ENCODE measurements around the gene PPME1. TPM values are rescaled to one million over a fixed set of nuclear protein-coding genes. Genes with fewer than 3 reads are reported as not detected.

The PPME1 gene, protein sequence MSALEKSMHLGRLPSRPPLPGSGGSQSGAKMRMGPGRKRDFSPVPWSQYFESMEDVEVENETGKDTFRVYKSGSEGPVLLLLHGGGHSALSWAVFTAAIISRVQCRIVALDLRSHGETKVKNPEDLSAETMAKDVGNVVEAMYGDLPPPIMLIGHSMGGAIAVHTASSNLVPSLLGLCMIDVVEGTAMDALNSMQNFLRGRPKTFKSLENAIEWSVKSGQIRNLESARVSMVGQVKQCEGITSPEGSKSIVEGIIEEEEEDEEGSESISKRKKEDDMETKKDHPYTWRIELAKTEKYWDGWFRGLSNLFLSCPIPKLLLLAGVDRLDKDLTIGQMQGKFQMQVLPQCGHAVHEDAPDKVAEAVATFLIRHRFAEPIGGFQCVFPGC
- polyA plus RNA-seq (2012; ENCODE audit: insufficient read length, low read depth) = 43.5 TPM

DNA sequence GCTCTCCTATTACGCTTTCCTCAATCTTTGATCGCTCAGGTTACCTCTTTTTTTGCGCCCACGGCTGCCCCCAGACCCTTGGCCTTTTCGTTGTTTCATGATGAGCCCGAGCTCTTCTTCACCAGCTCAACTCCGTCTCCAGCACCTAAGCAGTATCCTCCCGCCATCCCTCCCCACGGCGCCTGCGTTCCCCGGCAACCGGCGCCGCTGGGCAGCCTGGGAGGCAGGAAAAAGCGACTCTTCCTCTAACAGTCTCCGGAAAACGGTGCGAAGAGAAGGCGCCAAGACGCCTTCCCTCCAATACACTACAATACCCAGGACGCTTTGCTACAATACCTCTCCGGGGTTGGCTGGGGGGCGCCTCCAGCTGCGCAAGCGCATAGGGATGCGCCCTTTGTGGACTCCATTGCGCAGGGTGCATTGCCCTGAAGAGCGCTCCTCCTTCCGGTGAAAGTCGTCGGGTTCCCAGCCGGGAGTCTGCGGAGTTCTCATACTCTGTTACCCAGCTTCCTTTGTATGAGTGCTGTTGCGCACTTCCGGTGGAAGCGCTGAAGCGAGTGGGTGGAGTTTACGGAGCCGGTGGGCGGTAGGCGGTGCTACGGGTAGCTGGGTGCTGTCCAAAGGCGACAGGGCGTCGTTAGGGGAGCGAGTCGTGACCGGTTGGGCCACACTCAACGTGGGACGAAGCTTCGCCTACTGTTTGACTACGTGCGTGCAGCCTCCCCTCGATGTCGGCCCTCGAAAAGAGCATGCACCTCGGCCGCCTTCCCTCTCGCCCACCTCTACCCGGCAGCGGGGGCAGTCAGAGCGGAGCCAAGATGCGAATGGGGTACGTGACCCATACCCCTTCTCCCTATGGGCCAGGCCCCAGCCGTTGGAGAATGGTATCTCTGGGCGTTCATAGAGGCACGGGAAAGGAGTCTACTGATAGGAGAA, at the start of gene PPME1, which contains the start of gene C2CD3:
PPME1 (plus strand) TSS at position 596 of the 936 bp plus-strand sequence; CDS start at position 729, 133 bp downstream.
C2CD3 (minus strand) TSS at position 309 of the 936 bp plus-strand sequence; CDS start at position 99, 210 bp downstream.
- TF ChIP-seq TAF1 (IDR thresholded peaks at IDR 0.05; ENCODE audit: borderline replicate concordance, insufficient read depth, low read length) = no peak; the same call in 1 of the 2 replicates
- TF ChIP-seq POLR2AphosphoS5 (IDR thresholded peaks at IDR 0.05; ENCODE audit: low read depth, low read length) = peak; percentile 81
- TF ChIP-seq FOXP2 (optimal IDR thresholded peaks at IDR 0.05; ENCODE audit: borderline replicate concordance, extremely low read depth, extremely low read length, insufficient read depth) = peak; percentile 92
- peak; percentile 30; the same call in 1 of the 2 replicates for TF ChIP-seq SIN3A (IDR thresholded peaks at IDR 0.05; ENCODE audit: borderline replicate concordance, insufficient read depth, low read length)
- TF ChIP-seq, protein P1, sequence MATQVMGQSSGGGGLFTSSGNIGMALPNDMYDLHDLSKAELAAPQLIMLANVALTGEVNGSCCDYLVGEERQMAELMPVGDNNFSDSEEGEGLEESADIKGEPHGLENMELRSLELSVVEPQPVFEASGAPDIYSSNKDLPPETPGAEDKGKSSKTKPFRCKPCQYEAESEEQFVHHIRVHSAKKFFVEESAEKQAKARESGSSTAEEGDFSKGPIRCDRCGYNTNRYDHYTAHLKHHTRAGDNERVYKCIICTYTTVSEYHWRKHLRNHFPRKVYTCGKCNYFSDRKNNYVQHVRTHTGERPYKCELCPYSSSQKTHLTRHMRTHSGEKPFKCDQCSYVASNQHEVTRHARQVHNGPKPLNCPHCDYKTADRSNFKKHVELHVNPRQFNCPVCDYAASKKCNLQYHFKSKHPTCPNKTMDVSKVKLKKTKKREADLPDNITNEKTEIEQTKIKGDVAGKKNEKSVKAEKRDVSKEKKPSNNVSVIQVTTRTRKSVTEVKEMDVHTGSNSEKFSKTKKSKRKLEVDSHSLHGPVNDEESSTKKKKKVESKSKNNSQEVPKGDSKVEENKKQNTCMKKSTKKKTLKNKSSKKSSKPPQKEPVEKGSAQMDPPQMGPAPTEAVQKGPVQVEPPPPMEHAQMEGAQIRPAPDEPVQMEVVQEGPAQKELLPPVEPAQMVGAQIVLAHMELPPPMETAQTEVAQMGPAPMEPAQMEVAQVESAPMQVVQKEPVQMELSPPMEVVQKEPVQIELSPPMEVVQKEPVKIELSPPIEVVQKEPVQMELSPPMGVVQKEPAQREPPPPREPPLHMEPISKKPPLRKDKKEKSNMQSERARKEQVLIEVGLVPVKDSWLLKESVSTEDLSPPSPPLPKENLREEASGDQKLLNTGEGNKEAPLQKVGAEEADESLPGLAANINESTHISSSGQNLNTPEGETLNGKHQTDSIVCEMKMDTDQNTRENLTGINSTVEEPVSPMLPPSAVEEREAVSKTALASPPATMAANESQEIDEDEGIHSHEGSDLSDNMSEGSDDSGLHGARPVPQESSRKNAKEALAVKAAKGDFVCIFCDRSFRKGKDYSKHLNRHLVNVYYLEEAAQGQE (IDR thresholded peaks at IDR 0.05; ENCODE audit: insufficient read depth in 1 of 2, low read depth in 2 of 2, low read length in 2 of 2) = peak; percentile 80 to 87

DNA sequence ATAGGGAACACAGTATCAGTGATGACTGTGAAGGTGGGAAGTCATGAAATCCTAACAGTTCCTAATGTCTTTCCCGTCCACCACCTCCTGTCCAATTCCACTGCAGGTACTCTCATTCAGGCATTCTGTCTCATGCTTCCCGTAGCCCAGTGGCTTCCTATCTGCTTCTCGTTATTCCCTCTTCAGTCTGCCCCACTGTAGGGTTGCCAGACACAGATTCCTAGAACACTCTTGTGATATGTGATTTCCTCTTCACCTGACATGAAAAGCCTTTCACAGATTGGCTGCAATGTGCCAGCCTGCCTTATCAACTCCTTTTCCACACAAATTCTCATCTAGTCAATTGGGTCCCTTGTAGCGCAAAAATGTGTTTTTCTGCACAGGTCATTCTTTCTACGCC, 49.3 kb upstream of the PPME1 start:
- TF ChIP-seq SIN3A (IDR thresholded peaks at IDR 0.05; ENCODE audit: borderline replicate concordance, insufficient read depth, low read length) (no peak), POLR2AphosphoS5 (IDR thresholded peaks at IDR 0.05; ENCODE audit: low read depth, low read length) (no peak), TAF1 (IDR thresholded peaks at IDR 0.05; ENCODE audit: borderline replicate concordance, insufficient read depth, low read length) (no peak), FOXP2 (optimal IDR thresholded peaks at IDR 0.05; ENCODE audit: borderline replicate concordance, extremely low read depth, extremely low read length, insufficient read depth) (no peak)
- TF ChIP-seq, protein P1 (IDR thresholded peaks at IDR 0.05; ENCODE audit: insufficient read depth in 1 of 2, low read depth in 2 of 2, low read length in 2 of 2) = no peak

DNA sequence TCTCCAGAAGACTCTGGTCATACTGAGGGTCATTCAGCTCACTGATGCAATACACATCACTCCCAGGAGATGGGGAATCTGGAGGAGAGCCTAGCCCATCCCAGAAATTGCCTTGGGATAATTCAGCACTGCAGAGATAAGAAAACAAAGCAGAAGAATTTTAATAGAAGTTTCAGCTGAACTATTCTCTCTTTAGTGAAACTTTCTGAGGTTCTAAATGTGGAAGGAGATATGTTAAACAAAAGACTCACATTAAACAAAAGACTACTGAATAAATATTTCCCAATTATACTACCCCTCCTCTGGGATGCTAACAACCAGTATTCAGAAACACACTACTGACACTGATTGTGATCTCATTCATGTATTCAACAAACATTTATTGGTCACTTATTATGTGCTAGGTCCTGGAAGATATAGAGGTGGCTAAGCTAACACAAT, 48.1 kb upstream of the PPME1 start:
- TF ChIP-seq POLR2AphosphoS5 (IDR thresholded peaks at IDR 0.05; ENCODE audit: low read depth, low read length) (no peak), FOXP2 (optimal IDR thresholded peaks at IDR 0.05; ENCODE audit: borderline replicate concordance, extremely low read depth, extremely low read length, insufficient read depth) (no peak), SIN3A (IDR thresholded peaks at IDR 0.05; ENCODE audit: borderline replicate concordance, insufficient read depth, low read length) (no peak), TAF1 (IDR thresholded peaks at IDR 0.05; ENCODE audit: borderline replicate concordance, insufficient read depth, low read length) (no peak)
- TF ChIP-seq, protein P1 (IDR thresholded peaks at IDR 0.05; ENCODE audit: insufficient read depth in 1 of 2, low read depth in 2 of 2, low read length in 2 of 2) = no peak

DNA sequence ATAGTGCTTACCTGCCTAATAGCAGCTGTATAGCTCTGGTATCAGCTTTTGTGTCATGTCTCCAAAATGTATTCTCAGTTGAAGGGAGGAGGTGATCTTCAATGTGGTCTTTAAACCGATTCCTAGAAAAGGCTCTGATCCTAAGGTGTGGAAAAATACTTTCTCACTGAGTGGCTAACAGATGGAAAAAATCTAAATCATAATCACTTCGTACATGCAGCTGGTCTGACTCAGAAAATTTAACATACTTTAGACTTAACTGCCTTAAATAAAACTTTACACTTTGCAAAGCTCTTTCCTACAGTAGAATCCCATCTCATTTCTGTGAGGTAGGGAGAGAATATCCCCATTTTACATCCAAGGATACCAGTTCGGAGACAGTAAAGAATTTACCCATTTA, 38.3 kb upstream of the PPME1 start:
- TF ChIP-seq, protein P1 (IDR thresholded peaks at IDR 0.05; ENCODE audit: insufficient read depth in 1 of 2, low read depth in 2 of 2, low read length in 2 of 2) = no peak
- TF ChIP-seq TAF1 (IDR thresholded peaks at IDR 0.05; ENCODE audit: borderline replicate concordance, insufficient read depth, low read length) (no peak), FOXP2 (optimal IDR thresholded peaks at IDR 0.05; ENCODE audit: borderline replicate concordance, extremely low read depth, extremely low read length, insufficient read depth) (no peak), POLR2AphosphoS5 (IDR thresholded peaks at IDR 0.05; ENCODE audit: low read depth, low read length) (no peak), SIN3A (IDR thresholded peaks at IDR 0.05; ENCODE audit: borderline replicate concordance, insufficient read depth, low read length) (no peak)
